ENCODE results near the gene PHLDA2. TPM values are rescaled to one million over a fixed set of nuclear protein-coding genes. Genes with fewer than 3 reads are reported as not detected.

PHLDA2 gene
- total RNA-seq, 2 experiments from 2014 or later, result 3.6 to 3.7 TPM

GRCh38 chr11:2914455-2915195 lies 14.6 kb downstream of the PHLDA2 start:
- Mint-ChIP-seq H3K9me3 (no peaks in the 10 kb centered on the region), H3K4me1 (ENCODE audit: low read depth) (peaks cover 7% of the 10 kb centered on the region), H3K27me3 (no peaks in the 10 kb centered on the region), H3K4me3 (no peak overlapping the region), H3K36me3 (ENCODE audit: low read depth) (no peaks in the 10 kb centered on the region), H3K27ac (no peak overlapping the region)
- no peak for TF ChIP-seq CTCF (IDR thresholded peaks at IDR 0.05)
- intact Hi-C loops (cut with micrococcal nuclease), result no loop called here
- ATAC-seq, result no peak
- ChIA-PET POLR2A (interaction anchor here (0.6 to 1.9 kb wide), 3 partner anchors 11 to 69 kb away, joined by 3 to 5 read pairs (median 3); no protein-coding TSS in a partner anchor), CTCF (interaction anchor here (0.6 to 0.9 kb wide), 2 partner anchors 15 to 382 kb away, joined by 3 read pairs; partner anchors contain the start of gene PHLDA2)
- DNase-seq, result no peak

GRCh38 chr11:2913776-2914175 lies 15.4 kb downstream of the PHLDA2 start:
- Mint-ChIP-seq H3K27ac (no peak overlapping the region), H3K4me3 (no peak overlapping the region), H3K27me3 (no peaks in the 10 kb centered on the region), H3K9me3 (no peaks in the 10 kb centered on the region), H3K36me3 (ENCODE audit: low read depth) (no peaks in the 10 kb centered on the region), H3K4me1 (ENCODE audit: low read depth) (peaks cover 7% of the 10 kb centered on the region)
- peak; percentile 34 for ATAC-seq
- DNase-seq, result no peak
- ChIA-PET CTCF (interaction anchor here (1.1 kb wide), 1 partner anchor 23 kb away, joined by 3 read pairs; no protein-coding TSS in a partner anchor), POLR2A (interaction anchor here (1.0 kb wide), 1 partner anchor 14 kb away, joined by 3 read pairs; no protein-coding TSS in a partner anchor)
- intact Hi-C loops (cut with micrococcal nuclease), result no loop called here
- no peak for TF ChIP-seq CTCF (IDR thresholded peaks at IDR 0.05)

- Mint-ChIP-seq H3K4me1 (ENCODE audit: low read depth) (peaks cover 7% of the 10 kb centered on the region), H3K27ac (no peak overlapping the region), H3K27me3 (no peaks in the 10 kb centered on the region), H3K9me3 (no peaks in the 10 kb centered on the region), H3K36me3 (ENCODE audit: low read depth) (no peaks in the 10 kb centered on the region), H3K4me3 (no peak overlapping the region)
- ChIA-PET POLR2A (interaction anchor here (1.0 kb wide), 1 partner anchor 15 kb away, joined by 3 read pairs; no protein-coding TSS in a partner anchor), CTCF (interaction anchor here (1.1 kb wide), 1 partner anchor 22 kb away, joined by 3 read pairs; no protein-coding TSS in a partner anchor)
- no peak for TF ChIP-seq CTCF (IDR thresholded peaks at IDR 0.05)
- ATAC-seq (no peak), DNase-seq (no peak)
- intact Hi-C loops (cut with micrococcal nuclease), result no loop called here
Observed at GRCh38 chr11:2913019-2913431, 16.2 kb downstream of the PHLDA2 start.

DNA sequence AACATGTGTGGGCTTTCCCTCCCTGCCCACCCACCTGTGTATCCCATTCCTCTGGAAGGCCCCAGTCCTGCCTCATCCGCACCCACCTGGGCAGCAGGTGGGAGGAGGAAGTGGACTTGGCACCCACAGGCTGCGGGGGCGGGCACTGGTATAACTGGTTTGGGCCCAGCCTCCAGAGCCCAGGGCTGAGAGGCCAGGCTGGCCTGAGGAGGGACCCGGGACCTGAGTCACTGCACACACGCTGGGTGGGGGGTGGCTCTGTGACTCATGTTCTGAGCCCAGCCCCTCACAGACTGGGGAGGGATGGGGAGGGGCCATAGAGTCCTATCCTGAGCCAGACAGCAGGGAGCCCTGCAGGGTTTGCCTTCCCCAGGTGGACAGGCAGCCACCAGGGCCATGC lies 16.7 kb downstream of the PHLDA2 start:
- ChIA-PET CTCF (interaction anchor here (1.1 to 1.8 kb wide), 2 partner anchors 21 to 179 kb away, joined by 3 to 5 read pairs; no protein-coding TSS in a partner anchor), POLR2A (no interaction called here)
- peaks cover 7% of the 10 kb centered on the region for H3K4me1 Mint-ChIP-seq (ENCODE audit: low read depth)
- no peak for TF ChIP-seq CTCF (IDR thresholded peaks at IDR 0.05)
- H3K36me3 Mint-ChIP-seq (ENCODE audit: low read depth), result no peaks in the 10 kb centered on the region
- intact Hi-C loops (cut with micrococcal nuclease), result no loop called here
- no peaks in the 10 kb centered on the region for H3K9me3 Mint-ChIP-seq
- H3K4me3 Mint-ChIP-seq, result no peak overlapping the region
- ATAC-seq, result peak; percentile 53
- H3K27ac Mint-ChIP-seq, result no peak overlapping the region
- H3K27me3 Mint-ChIP-seq, result no peaks in the 10 kb centered on the region
- DNase-seq, result no peak

DNA sequence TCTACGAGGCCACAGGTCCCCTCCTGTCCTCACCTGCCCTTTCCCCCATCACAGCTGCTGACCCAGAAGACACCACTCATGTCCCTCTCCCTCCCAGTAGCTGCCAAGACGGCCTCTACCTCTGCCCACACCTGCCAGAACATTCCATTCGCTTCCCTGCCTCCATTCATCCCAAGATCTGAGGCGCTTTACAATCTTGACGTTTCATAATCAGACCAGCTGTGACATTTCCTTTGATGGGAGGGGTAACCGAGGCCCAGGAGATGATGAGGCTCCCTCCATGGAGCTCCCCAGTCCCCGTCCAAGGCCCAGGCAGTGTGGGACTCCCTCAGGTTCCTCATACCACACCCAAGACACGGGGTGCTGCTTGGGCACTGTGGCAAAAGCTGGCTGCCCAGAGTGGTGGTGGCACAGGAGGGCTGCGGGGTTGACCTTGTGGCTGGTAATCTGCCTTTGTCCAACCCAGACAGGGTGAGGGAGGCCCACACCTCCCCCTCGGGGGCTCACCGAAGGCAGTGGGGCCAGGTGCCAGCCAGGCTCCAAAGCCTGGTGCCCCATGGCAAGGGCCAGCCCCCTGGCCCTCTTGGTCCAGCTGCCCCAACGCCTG lies 17.3 kb downstream of the PHLDA2 start:
- CTCF ChIA-PET, result interaction anchor here (0.7 to 1.8 kb wide), 2 partner anchors 19 to 180 kb away, joined by 3 to 5 read pairs; no protein-coding TSS in a partner anchor
- ATAC-seq (no peak), DNase-seq (no peak)
- intact Hi-C loops (cut with micrococcal nuclease), result no loop called here
- no peaks in the 10 kb centered on the region for H3K9me3 Mint-ChIP-seq
- H3K27ac Mint-ChIP-seq, result no peak overlapping the region
- no peak overlapping the region for H3K4me3 Mint-ChIP-seq
- no peaks in the 10 kb centered on the region for H3K27me3 Mint-ChIP-seq
- POLR2A ChIA-PET, result no interaction called here
- no peaks in the 10 kb centered on the region for H3K36me3 Mint-ChIP-seq (ENCODE audit: low read depth)
- no peak for TF ChIP-seq CTCF (IDR thresholded peaks at IDR 0.05)
- H3K4me1 Mint-ChIP-seq (ENCODE audit: low read depth), result peaks cover 7% of the 10 kb centered on the region
